ENCODE results near the gene RGS3.

The RGS3 gene

GRCh38 chr9:113515862-113516261 is 52.3 kb downstream of the RGS3 start:
- no peak overlapping the region for H3K4me2 ChIP-seq (ENCODE audit: low read length)
- H3K27me3 ChIP-seq (ENCODE audit: control insufficient read depth, insufficient read depth, low read length), result no peaks in the 10 kb centered on the region
- H3K4me1 ChIP-seq (ENCODE audit: control insufficient read depth, insufficient read depth, low read length), result peaks cover 17% of the 10 kb centered on the region
- no peak overlapping the region for H3K4me3 ChIP-seq (ENCODE audit: low read length)
- H3K9ac ChIP-seq (ENCODE audit: low read depth, low read length), result no peak overlapping the region
- no peaks in the 10 kb centered on the region for H3K36me3 ChIP-seq (ENCODE audit: insufficient read depth, low read length)
- no peaks in the 10 kb centered on the region for H3K9me3 ChIP-seq (replicated peaks; ENCODE audit: low read length)

GRCh38 chr9:113516840-113517577 is 53.5 kb downstream of the RGS3 start:
- Histone ChIP-seq H3K9ac (ENCODE audit: low read depth, low read length) (no peak overlapping the region), H3K36me3 (ENCODE audit: insufficient read depth, low read length) (no peaks in the 10 kb centered on the region)

GRCh38 chr9:113519426-113520108 is 56.0 kb downstream of the RGS3 start:
- Histone ChIP-seq H3K36me3 (ENCODE audit: insufficient read depth, low read length) (no peaks in the 10 kb centered on the region), H3K4me3 (ENCODE audit: low read length) (no peak overlapping the region), H3K9ac (ENCODE audit: low read depth, low read length) (no peak overlapping the region), H3K9me3 (replicated peaks; ENCODE audit: low read length) (no peaks in the 10 kb centered on the region), H3K4me1 (ENCODE audit: control insufficient read depth, insufficient read depth, low read length) (peaks cover 26% of the 10 kb centered on the region), H3K4me2 (ENCODE audit: low read length) (no peak overlapping the region), H3K27me3 (ENCODE audit: control insufficient read depth, insufficient read depth, low read length) (peaks cover 15% of the 10 kb centered on the region)

More at GRCh38 chr9:113516840-113517577, 53.5 kb downstream of the RGS3 start:
- Histone ChIP-seq H3K4me1 (ENCODE audit: control insufficient read depth, insufficient read depth, low read length) (peaks cover 14% of the 10 kb centered on the region), H3K4me2 (ENCODE audit: low read length) (no peak overlapping the region), H3K4me3 (ENCODE audit: low read length) (no peak overlapping the region), H3K9me3 (replicated peaks; ENCODE audit: low read length) (no peaks in the 10 kb centered on the region), H3K27me3 (ENCODE audit: control insufficient read depth, insufficient read depth, low read length) (peaks cover 2% of the 10 kb centered on the region)

- H3K36me3 ChIP-seq (ENCODE audit: insufficient read depth, low read length), result no peaks in the 10 kb centered on the region
- no peak overlapping the region for H3K9ac ChIP-seq (ENCODE audit: low read depth, low read length)
- H3K4me3 ChIP-seq (ENCODE audit: low read length), result no peak overlapping the region
- peaks cover 18% of the 10 kb centered on the region for H3K27me3 ChIP-seq (ENCODE audit: control insufficient read depth, insufficient read depth, low read length)
- no peaks in the 10 kb centered on the region for H3K9me3 ChIP-seq (replicated peaks; ENCODE audit: low read length)
- H3K4me1 ChIP-seq (ENCODE audit: control insufficient read depth, insufficient read depth, low read length), result peaks cover 29% of the 10 kb centered on the region
- no peak overlapping the region for H3K4me2 ChIP-seq (ENCODE audit: low read length)
Measured at GRCh38 chr9:113520109-113520642, 56.6 kb downstream of the RGS3 start.

DNA sequence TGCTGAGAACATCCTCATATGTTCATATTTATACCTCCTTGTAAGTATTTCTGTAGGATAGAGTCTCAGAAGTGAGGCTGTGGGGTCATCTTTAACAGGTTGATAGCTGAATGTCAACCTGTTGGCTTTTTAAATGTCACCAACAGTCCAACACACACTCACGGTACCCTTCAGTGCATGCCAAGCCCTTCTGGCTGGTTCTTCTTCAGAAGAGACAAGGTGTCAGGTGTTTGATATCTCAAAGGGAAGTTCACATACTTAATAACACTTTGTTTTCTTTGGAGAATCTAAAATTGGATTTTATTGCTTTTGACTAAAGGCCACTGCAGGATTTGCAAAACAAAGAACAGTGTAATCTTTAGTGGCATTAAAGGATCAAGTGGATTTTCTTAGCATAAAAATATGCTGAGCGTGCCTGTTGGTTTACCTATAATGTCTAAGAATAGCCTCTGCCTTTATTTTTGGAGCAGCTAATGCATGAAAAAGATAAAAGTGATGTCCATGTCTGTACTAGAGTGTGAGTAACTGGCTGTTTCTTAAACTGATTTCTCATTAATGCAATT is 58.2 kb downstream of the RGS3 start:
- H3K4me3 ChIP-seq (ENCODE audit: low read length), result no peak overlapping the region
- no peaks in the 10 kb centered on the region for H3K9me3 ChIP-seq (replicated peaks; ENCODE audit: low read length)
- H3K27me3 ChIP-seq (ENCODE audit: control insufficient read depth, insufficient read depth, low read length), result peaks cover 26% of the 10 kb centered on the region
- no peaks in the 10 kb centered on the region for H3K36me3 ChIP-seq (ENCODE audit: insufficient read depth, low read length)
- no peak overlapping the region for H3K9ac ChIP-seq (ENCODE audit: low read depth, low read length)
- peaks cover 29% of the 10 kb centered on the region for H3K4me1 ChIP-seq (ENCODE audit: control insufficient read depth, insufficient read depth, low read length)
- H3K4me2 ChIP-seq (ENCODE audit: low read length), result no peak overlapping the region

DNA sequence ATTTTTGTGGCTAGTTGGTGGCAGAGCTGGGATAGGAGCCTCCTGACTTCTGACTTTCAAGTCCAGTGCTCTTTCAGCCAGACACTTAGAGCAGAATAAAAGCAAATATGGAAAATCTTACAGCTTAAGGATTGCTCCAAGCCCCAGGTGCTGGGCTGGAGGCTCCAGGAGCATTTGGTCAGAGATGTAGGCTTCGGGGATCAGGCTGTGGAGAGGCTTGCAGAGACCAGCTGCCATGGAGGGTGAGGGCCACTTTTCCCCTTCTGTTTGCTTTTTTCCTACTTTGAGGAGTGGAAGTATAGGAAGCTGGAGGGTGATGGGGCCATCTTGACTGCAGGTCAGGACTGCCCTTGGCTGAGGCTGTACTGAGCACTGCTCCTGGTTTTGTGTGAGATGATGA is 58.9 kb downstream of the RGS3 start:
- H3K36me3 ChIP-seq (ENCODE audit: insufficient read depth, low read length), result no peaks in the 10 kb centered on the region
- H3K9ac ChIP-seq (ENCODE audit: low read depth, low read length), result no peak overlapping the region
- peaks cover 29% of the 10 kb centered on the region for H3K4me1 ChIP-seq (ENCODE audit: control insufficient read depth, insufficient read depth, low read length)
- H3K4me3 ChIP-seq (ENCODE audit: low read length), result no peak overlapping the region
- no peak overlapping the region for H3K4me2 ChIP-seq (ENCODE audit: low read length)
- H3K9me3 ChIP-seq (replicated peaks; ENCODE audit: low read length), result no peaks in the 10 kb centered on the region
- peaks cover 26% of the 10 kb centered on the region for H3K27me3 ChIP-seq (ENCODE audit: control insufficient read depth, insufficient read depth, low read length)

DNA sequence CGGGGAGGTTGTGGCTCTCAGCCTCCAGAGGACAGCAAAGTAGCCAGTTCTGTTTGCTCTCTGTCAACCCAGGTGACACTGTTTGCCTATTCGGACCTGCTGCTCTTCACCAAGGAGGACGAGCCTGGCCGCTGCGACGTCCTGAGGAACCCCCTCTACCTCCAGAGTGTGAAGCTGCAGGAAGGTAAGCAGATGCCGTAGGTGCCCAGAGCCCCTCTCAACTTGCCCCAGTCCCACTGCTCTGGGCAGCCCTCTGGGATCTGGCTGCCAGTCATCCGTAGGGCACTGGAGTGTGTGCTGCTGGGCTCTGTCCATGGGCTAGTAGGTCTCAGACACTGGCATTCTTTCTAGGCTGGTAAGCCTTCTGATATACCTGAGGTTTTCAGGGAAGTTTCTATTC is 59.3 kb downstream of the RGS3 start:
- no peak overlapping the region for H3K9ac ChIP-seq (ENCODE audit: low read depth, low read length)
- H3K9me3 ChIP-seq (replicated peaks; ENCODE audit: low read length), result no peaks in the 10 kb centered on the region
- H3K36me3 ChIP-seq (ENCODE audit: insufficient read depth, low read length), result no peaks in the 10 kb centered on the region
- H3K27me3 ChIP-seq (ENCODE audit: control insufficient read depth, insufficient read depth, low read length), result peaks cover 26% of the 10 kb centered on the region
- H3K4me1 ChIP-seq (ENCODE audit: control insufficient read depth, insufficient read depth, low read length), result peaks cover 29% of the 10 kb centered on the region
- H3K4me2 ChIP-seq (ENCODE audit: low read length), result no peak overlapping the region
- no peak overlapping the region for H3K4me3 ChIP-seq (ENCODE audit: low read length)

DNA sequence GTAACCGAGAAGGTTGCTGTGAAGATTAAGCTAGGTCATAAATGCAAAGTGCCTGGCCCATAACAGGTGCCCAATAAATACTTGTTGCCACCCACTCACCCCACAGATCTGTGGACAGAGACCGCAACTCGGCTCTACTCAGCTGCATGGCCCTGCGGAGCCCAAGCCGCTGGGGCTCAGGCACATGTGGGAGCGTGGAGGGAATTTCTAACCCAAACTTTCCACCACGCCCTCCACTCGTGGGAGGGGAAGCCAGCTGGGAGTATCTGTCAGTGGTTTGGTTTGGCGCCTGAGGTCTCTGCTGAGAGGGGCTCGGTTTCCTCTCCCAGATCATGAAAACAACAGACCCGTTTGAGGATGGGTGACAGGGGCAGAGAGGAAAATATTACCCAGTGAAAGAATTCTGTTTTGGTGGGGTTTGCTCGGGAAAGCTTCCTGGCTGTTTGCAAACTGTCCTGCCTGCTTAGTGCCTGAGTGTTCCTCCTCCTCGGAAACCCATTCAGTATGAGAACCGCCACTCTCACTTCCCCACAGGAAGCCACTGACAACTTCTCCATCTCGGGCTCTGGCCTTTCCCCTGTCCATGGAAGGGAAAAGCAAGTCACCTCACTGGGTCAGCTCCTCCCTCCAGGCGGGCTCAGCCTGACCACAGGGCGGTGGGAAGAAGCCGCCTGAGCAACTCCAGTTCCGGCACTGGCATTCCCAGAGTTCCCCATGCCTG is 60.1 kb downstream of the RGS3 start:
- H3K9me3 ChIP-seq (replicated peaks; ENCODE audit: low read length), result no peaks in the 10 kb centered on the region
- H3K36me3 ChIP-seq (ENCODE audit: insufficient read depth, low read length), result no peaks in the 10 kb centered on the region
- H3K4me3 ChIP-seq (ENCODE audit: low read length), result no peak overlapping the region
- H3K9ac ChIP-seq (ENCODE audit: low read depth, low read length), result no peak overlapping the region
- peaks cover 29% of the 10 kb centered on the region for H3K4me1 ChIP-seq (ENCODE audit: control insufficient read depth, insufficient read depth, low read length)
- H3K4me2 ChIP-seq (ENCODE audit: low read length), result peak overlapping the region; percentile 21
- peaks cover 26% of the 10 kb centered on the region for H3K27me3 ChIP-seq (ENCODE audit: control insufficient read depth, insufficient read depth, low read length)

DNA sequence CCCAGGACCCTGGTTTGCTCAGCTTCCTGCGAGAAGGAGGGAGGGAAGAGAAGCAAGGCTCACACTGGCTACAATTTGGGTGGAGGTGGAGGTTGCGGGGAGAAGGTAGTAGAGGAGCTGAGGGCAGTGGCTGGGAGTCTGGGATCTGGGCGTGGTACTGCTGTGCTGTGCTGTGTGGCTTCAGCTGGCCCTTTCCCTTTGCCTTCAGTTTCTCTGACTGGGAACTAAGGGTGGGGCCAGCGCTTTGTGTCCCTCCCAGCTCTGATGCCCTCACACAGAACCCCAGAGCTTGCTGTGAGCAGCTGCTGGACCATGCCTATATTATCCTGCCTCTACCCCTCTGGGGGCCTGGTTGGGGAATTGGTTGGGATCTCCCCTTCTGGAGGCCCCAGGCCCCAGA is 60.9 kb downstream of the RGS3 start:
- Histone ChIP-seq H3K27me3 (ENCODE audit: control insufficient read depth, insufficient read depth, low read length) (peaks cover 26% of the 10 kb centered on the region), H3K36me3 (ENCODE audit: insufficient read depth, low read length) (no peaks in the 10 kb centered on the region), H3K4me1 (ENCODE audit: control insufficient read depth, insufficient read depth, low read length) (peaks cover 29% of the 10 kb centered on the region)

DNA sequence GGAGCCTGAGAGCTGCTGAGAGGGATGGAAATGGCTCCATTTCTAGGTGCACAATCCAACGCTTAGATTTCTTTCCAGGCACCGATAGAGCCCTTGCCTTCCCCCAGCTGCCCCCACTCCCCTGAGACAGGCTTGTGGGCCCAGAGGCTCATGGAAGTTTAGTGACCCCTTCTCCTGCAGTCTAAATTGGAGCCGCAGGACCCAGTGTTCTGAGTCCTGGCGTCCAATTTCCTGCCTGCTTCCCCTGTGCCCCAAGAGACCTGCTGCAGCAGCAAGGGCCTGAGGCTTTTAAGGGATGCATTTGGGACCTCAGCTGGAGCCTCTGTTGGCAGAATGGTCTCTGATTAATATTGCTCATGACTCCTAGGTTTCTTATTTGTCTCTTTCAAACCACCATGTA is 61.7 kb downstream of the RGS3 start:
- Histone ChIP-seq H3K4me2 (ENCODE audit: low read length) (no peak overlapping the region), H3K9me3 (replicated peaks; ENCODE audit: low read length) (no peaks in the 10 kb centered on the region), H3K36me3 (ENCODE audit: insufficient read depth, low read length) (no peaks in the 10 kb centered on the region), H3K4me1 (ENCODE audit: control insufficient read depth, insufficient read depth, low read length) (peaks cover 22% of the 10 kb centered on the region), H3K9ac (ENCODE audit: low read depth, low read length) (no peak overlapping the region), H3K27me3 (ENCODE audit: control insufficient read depth, insufficient read depth, low read length) (peaks cover 26% of the 10 kb centered on the region), H3K4me3 (ENCODE audit: low read length) (no peak overlapping the region)

More for the DNA sequence above, 60.9 kb downstream of the RGS3 start:
- H3K9me3 ChIP-seq (replicated peaks; ENCODE audit: low read length), result no peaks in the 10 kb centered on the region
- H3K4me2 ChIP-seq (ENCODE audit: low read length), result no peak overlapping the region
- H3K4me3 ChIP-seq (ENCODE audit: low read length), result no peak overlapping the region
- no peak overlapping the region for H3K9ac ChIP-seq (ENCODE audit: low read depth, low read length)

DNA sequence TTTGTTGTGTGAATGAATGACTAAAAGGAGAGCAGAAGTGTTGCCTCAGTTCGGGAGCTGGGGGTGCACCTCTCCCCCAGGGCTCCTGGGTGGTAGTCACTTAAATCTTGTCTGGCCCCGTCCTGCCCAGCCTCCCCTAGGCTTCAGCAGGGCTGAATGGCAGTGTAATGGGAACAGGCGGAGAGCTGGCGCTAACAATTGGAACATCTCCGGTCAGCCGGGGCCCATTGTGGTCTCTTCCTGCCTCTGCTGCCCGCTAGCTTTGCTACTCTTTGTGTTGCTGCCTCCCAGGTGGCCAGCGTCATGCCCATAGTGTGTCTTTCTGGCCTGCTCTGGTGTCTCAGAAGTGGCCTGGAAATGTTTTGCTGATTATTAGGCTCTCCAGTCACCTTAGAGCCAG is 62.3 kb downstream of the RGS3 start:
- H3K9me3 ChIP-seq (replicated peaks; ENCODE audit: low read length), result no peaks in the 10 kb centered on the region
- H3K4me3 ChIP-seq (ENCODE audit: low read length), result no peak overlapping the region
- no peak overlapping the region for H3K9ac ChIP-seq (ENCODE audit: low read depth, low read length)
- H3K4me1 ChIP-seq (ENCODE audit: control insufficient read depth, insufficient read depth, low read length), result peaks cover 21% of the 10 kb centered on the region
- H3K4me2 ChIP-seq (ENCODE audit: low read length), result no peak overlapping the region
- H3K36me3 ChIP-seq (ENCODE audit: insufficient read depth, low read length), result no peaks in the 10 kb centered on the region
- peaks cover 26% of the 10 kb centered on the region for H3K27me3 ChIP-seq (ENCODE audit: control insufficient read depth, insufficient read depth, low read length)

Data from skeletal muscle satellite cell (primary cell).